ENCODE data around the gene SYNGAP1. TPM values are rescaled to one million over a fixed set of nuclear protein-coding genes. Genes with fewer than 3 reads are reported as not detected.
"Not testable (repeated sequence)": the region's sequence is repeated elsewhere in the genome, so short reads cannot be mapped to it uniquely, and the experiment has no call there.

SYNGAP1 gene
- total RNA-seq, 4 donors from 2014 or later: 4.9 to 37.2 (median 11.1) TPM

DNA sequence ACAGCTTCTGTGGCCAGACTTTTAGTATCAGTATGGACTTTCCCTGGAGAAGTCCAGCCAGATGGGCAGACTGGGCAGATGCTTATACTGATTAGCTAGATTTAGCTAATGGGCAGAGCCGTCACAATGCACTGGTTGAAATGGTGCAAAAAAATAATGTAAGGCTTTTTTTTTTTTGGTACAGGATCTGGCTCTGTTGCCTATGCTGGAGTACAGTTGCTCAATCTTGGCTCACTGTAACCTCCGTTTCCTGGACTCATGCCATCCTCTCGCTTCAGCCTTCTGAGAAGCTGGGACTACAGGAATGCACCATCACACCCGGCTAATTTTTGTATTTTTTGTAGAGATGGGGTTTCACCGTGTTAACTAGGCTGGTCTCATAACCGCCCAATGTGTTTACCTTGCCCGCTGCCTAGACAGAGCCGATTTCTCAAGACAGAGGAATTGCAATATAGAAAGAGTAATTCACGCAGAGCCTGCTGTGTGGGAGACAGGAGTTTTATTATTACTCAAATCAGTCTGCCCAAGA, 44.7 kb upstream of the SYNGAP1 start:
- DNase-seq: peak; percentile 72
- Histone ChIP-seq H3K9me3 (no peaks in the 10 kb centered on the region), H3K4me3 (no peak overlapping the region), H3K27ac (peak overlapping the region; percentile 29 to 67 (median 57)), H3K27me3 (no peaks in the 10 kb centered on the region), H3K4me1 (peaks cover 0 to 21% (median 16%) of the 10 kb centered on the region in 4 donors), H3K36me3 (no peaks in the 10 kb centered on the region)
- in situ Hi-C loops (cut with MboI; ENCODE audit: low pct_ligation_motif_present in 1 of 4, low pct_unique_long_range_greater_than_20kb in 1 of 4, low sequenced_read_pairs in 3 of 4): no loop called here
- 21 to 27% methylated on average over 8 to 9 of the region's 9 CpGs for WGBS, 2 donors (ENCODE audit: low coverage in 1 of 2)
- TF ChIP-seq, protein P1, sequence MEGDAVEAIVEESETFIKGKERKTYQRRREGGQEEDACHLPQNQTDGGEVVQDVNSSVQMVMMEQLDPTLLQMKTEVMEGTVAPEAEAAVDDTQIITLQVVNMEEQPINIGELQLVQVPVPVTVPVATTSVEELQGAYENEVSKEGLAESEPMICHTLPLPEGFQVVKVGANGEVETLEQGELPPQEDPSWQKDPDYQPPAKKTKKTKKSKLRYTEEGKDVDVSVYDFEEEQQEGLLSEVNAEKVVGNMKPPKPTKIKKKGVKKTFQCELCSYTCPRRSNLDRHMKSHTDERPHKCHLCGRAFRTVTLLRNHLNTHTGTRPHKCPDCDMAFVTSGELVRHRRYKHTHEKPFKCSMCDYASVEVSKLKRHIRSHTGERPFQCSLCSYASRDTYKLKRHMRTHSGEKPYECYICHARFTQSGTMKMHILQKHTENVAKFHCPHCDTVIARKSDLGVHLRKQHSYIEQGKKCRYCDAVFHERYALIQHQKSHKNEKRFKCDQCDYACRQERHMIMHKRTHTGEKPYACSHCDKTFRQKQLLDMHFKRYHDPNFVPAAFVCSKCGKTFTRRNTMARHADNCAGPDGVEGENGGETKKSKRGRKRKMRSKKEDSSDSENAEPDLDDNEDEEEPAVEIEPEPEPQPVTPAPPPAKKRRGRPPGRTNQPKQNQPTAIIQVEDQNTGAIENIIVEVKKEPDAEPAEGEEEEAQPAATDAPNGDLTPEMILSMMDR (IDR thresholded peaks at IDR 0.05): no peak
- TF ChIP-seq POLR2A (IDR thresholded peaks at IDR 0.05) (no peak), EP300 (IDR thresholded peaks at IDR 0.05; ENCODE audit: low read depth) (no peak), POLR2AphosphoS5 (IDR thresholded peaks at IDR 0.05) (no peak)
- intact Hi-C loops (cut with DNase I; ENCODE audit: low total_unique reads): no loop called here

GRCh38 chr6:33377171-33377570, 42.7 kb upstream of the SYNGAP1 start:
- no peak for DNase-seq
- Histone ChIP-seq H3K9me3 (no peaks in the 10 kb centered on the region), H3K27ac (no peak overlapping the region), H3K4me1 (peaks cover 0 to 21% (median 16%) of the 10 kb centered on the region in 4 donors), H3K4me3 (no peak overlapping the region), H3K27me3 (no peaks in the 10 kb centered on the region), H3K36me3 (no peaks in the 10 kb centered on the region)
- TF ChIP-seq, protein P1 (IDR thresholded peaks at IDR 0.05): no peak
- TF ChIP-seq POLR2AphosphoS5 (IDR thresholded peaks at IDR 0.05): no peak
- TF ChIP-seq POLR2A (IDR thresholded peaks at IDR 0.05): no peak
- TF ChIP-seq EP300 (IDR thresholded peaks at IDR 0.05; ENCODE audit: low read depth): no peak
- 75 to 95% methylated on average over 1 to 4 of the region's 4 CpGs for WGBS, 2 donors (ENCODE audit: low coverage in 1 of 2)
- intact Hi-C loops (cut with DNase I; ENCODE audit: low total_unique reads) (no loop called here), in situ Hi-C loops (cut with MboI; ENCODE audit: low pct_ligation_motif_present in 1 of 4, low pct_unique_long_range_greater_than_20kb in 1 of 4, low sequenced_read_pairs in 3 of 4) (no loop called here)

GRCh38 chr6:33379184-33379583, 40.7 kb upstream of the SYNGAP1 start:
- WGBS, 2 donors (ENCODE audit: low coverage in 1 of 2): 90 to 96% methylated on average over 8 to 10 of the region's 10 CpGs
- H3K27ac ChIP-seq; DNase-seq; H3K27me3 ChIP-seq; H3K9me3 ChIP-seq; in situ Hi-C loops (cut with MboI; ENCODE audit: low pct_ligation_motif_present in 1 of 4, low pct_unique_long_range_greater_than_20kb in 1 of 4, low sequenced_read_pairs in 3 of 4); intact Hi-C loops (cut with DNase I; ENCODE audit: low total_unique reads); H3K36me3 ChIP-seq; H3K4me3 ChIP-seq: not testable (repeated sequence)
- H3K4me1 ChIP-seq: peaks cover 0 to 17% (median 15%) of the 10 kb centered on the region in 4 donors

DNA sequence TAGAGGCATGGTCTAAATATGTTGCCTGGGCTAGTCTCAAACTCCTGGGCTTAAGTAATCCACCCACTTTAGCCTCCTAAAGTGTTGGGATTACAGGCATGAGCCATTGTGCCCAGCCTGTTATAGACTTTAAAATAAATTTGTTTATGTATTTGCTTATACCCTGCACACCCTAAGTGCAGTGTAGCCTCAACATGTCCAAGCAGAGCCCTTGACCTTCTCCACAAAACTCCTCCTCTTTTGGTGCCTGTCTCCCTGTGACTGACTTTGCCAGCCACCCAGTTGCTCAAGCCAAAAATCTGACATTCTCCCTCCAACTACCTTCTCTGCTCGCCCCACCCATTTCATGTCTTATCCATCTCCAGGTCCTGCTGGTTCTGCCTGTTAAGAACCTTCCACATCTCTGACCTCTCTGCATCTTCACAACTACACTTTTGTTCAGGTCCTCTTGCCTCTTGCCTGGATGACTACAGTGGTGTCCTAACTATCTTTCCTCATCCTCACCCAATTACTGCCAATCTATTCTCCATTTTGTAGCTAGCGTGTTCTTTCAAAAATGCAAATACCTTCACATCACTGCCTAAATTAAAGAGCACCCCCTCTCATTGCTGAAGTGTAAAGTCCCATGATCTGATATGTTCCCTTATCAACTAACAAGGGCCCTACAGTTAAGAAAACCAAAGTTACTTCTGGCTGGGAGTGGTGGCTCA, 39.4 kb upstream of the SYNGAP1 start:
- in situ Hi-C loops (cut with MboI; ENCODE audit: low pct_ligation_motif_present in 1 of 4, low pct_unique_long_range_greater_than_20kb in 1 of 4, low sequenced_read_pairs in 3 of 4): no loop called here
- 89 to 90% methylated on average over 2 of the region's 2 CpGs for WGBS, 2 donors (ENCODE audit: low coverage in 1 of 2)
- intact Hi-C loops (cut with DNase I; ENCODE audit: low total_unique reads): no loop called here

More for the DNA sequence above, 39.4 kb upstream of the SYNGAP1 start:
- Histone ChIP-seq H3K4me3 (no peak overlapping the region), H3K4me1 (peaks cover 0 to 6% (median 4%) of the 10 kb centered on the region in 4 donors), H3K9me3 (no peaks in the 10 kb centered on the region), H3K27me3 (no peaks in the 10 kb centered on the region), H3K27ac (no peak overlapping the region), H3K36me3 (no peaks in the 10 kb centered on the region)
- DNase-seq: no peak
- TF ChIP-seq POLR2A (IDR thresholded peaks at IDR 0.05) (no peak), POLR2AphosphoS5 (IDR thresholded peaks at IDR 0.05) (no peak), EP300 (IDR thresholded peaks at IDR 0.05; ENCODE audit: low read depth) (no peak)
- TF ChIP-seq, protein P1 (IDR thresholded peaks at IDR 0.05): no peak
